Measurements from ENCODE around the gene ARL3.
A peak's percentile ranks its signal among the peaks of the same experiment; 100 is the strongest.

The ARL3 gene

DNA sequence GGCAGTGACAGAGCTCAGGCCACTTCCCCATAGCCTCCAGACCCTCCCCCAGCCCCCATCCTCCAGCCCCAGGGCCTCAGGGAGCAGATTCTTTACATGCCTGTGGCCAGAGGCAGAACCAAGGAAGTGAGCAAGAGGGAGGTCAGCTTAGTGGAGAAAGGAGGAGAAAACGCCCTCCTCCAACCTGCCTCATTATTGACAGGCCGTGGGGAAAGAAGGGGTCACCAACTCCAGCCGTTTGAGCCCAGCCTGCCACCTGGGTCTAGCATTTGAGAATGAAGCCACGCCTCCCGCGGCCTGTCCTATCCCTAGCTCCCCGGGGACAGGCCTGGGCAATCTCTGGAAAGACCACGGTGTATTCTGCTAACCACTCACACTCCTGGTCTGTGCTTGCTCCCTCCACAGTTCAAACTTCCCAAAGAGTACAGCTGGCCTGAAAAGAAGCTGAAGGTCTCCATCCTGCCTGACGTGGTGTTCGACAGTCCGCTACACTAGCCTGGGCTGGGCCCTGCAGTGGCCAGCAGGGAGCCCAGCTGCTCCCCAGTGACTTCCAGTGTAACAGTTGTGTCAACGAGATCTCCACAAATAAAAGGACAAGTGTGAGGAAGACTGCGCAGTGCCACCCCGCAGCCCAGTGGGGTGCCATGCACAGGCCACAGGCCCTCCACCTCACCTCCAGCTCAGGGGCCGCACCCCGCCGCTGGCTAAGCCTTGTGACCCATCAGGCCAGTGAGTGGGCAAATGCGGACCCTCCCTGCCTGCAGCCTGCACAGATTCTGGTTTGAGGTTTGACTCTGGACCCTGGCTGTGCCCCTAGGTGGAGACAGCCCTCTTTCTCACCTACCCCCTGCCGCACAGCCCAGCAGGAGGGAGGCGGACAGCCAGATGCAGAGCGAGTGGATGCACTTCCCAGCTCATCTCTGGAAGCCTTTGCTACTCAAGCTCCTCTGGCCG is 84.3 kb downstream of the ARL3 start:
- peak; percentile 90 for DNase-seq (ENCODE audit: low read depth)
- no peak overlapping the region for H3K4me3 ChIP-seq (replicated peaks; ENCODE audit: low read depth, low read length)
- TF ChIP-seq, protein P1, sequence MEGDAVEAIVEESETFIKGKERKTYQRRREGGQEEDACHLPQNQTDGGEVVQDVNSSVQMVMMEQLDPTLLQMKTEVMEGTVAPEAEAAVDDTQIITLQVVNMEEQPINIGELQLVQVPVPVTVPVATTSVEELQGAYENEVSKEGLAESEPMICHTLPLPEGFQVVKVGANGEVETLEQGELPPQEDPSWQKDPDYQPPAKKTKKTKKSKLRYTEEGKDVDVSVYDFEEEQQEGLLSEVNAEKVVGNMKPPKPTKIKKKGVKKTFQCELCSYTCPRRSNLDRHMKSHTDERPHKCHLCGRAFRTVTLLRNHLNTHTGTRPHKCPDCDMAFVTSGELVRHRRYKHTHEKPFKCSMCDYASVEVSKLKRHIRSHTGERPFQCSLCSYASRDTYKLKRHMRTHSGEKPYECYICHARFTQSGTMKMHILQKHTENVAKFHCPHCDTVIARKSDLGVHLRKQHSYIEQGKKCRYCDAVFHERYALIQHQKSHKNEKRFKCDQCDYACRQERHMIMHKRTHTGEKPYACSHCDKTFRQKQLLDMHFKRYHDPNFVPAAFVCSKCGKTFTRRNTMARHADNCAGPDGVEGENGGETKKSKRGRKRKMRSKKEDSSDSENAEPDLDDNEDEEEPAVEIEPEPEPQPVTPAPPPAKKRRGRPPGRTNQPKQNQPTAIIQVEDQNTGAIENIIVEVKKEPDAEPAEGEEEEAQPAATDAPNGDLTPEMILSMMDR (IDR thresholded peaks at IDR 0.05; ENCODE audit: low read length, missing control alignments) = no peak

DNA sequence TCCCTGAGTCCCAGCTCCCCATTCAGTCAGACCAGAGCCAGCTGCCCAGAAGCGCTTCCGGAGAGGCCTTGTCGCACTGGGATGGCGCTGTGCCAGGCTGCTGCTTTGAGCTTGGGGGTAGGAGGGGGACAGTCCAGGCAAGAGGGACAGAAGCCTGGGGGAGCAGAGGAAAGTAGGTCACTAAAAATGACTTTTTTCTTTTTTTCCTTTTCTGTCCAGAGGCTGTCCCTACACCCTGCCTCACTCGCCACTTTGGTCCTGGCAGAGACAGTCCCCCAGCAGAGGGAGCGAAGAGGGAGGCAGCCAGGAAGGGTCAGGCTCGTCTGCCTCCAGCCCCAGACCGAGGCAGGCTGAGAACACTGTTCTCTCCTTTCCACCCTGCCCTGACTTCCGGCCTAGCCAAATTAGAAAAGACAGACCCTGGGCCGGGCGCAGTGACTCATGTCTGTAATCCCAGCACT is 85.7 kb downstream of the ARL3 start:
- no peak overlapping the region for H3K4me3 ChIP-seq (replicated peaks; ENCODE audit: low read depth, low read length)
- no peak for DNase-seq (ENCODE audit: low read depth)
- TF ChIP-seq, protein P1 (IDR thresholded peaks at IDR 0.05; ENCODE audit: low read length, missing control alignments) = peak; percentile 10

DNA sequence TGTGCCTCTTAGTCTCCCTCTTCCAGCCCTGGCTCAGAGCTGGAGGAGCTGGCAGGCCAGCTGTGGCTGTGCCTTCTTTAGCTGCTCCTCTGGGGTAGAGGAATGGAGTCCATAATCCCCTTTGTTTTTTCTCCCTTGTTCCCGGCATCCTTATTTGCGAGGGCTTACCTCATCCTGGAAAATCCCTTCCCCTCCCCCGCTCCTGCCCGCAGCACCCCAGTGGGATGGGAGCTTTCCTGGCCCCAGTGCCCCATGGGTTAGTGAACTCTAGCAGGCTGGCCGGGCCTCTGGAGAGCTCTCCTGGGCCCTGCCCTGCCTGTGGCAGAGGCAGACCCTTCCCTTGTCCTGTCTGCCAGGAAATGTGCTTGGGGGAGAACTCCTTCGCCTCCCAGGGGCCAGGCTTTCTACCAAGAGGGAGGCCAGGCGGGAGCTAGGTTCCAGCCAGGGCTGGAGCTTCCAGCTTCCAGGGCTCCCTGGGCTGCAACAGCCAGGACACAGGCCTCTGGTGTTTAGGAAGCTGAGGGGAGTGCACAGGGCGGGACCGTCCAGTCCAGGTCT is 86.4 kb downstream of the ARL3 start:
- H3K4me3 ChIP-seq (replicated peaks; ENCODE audit: low read depth, low read length) = no peak overlapping the region
- DNase-seq (ENCODE audit: low read depth) = peak; percentile 88
- TF ChIP-seq, protein P1 (IDR thresholded peaks at IDR 0.05; ENCODE audit: low read length, missing control alignments) = no peak

DNA sequence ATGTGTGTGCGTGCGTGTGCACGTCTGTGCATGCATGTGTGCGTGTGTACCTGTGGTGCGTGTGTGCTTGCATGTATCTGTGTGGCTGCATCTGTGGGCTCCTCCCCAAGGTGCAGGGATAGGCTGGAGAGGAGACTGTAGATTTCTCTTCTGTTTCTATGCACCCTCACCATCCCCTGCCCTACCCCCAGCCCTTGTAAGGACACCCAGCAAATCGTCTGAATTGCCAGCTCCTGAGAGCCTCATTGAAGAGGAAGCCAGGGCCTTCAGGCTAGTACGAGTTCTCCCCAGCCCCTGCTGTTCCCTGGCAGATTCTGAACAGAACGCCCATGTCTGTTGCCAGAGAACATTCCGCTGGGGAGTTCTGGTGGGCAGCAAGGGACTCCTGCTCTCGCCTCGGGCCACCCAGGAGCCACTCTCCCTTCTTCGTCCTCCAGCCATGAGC is 86.9 kb downstream of the ARL3 start:
- DNase-seq (ENCODE audit: low read depth) = no peak
- H3K4me3 ChIP-seq (replicated peaks; ENCODE audit: low read depth, low read length) = no peak overlapping the region

DNA sequence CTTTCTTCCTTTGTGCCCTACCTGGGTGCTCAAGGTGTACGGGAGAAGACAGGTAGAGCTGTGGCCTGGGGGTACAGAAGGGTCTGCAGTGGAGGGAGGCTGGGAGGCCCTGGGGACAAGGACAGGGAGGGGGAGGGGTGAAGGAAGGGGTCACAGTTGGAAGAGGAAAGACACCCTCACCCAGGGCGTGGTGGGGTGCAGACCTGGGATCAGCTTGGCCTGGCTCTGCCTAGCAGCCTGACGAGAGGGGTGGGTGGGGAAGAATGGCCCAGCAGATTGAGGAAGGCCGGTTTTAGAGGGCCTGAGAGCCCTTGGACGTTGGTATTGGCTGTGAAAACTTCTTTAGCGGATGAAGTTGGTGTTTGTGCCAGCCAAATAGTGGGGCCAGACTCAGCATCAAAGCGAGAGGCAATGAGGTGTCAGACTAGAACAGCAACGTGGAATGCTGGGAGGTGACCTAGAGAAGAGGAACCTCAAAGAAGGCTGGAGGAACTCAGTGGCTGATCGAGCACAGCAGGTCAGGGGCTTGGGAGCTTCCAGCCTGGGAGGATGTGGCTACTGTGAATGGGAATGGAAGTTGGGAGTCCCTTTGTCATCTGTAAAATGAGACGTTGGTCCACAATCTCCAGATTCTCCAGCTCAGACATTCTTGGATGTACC is 88.0 kb downstream of the ARL3 start:
- DNase-seq (ENCODE audit: low read depth) = no peak
- TF ChIP-seq, protein P1 (IDR thresholded peaks at IDR 0.05; ENCODE audit: low read length, missing control alignments) = no peak
- H3K4me3 ChIP-seq (replicated peaks; ENCODE audit: low read depth, low read length) = no peak overlapping the region

More for the DNA sequence above, 86.9 kb downstream of the ARL3 start:
- TF ChIP-seq, protein P1 (IDR thresholded peaks at IDR 0.05; ENCODE audit: low read length, missing control alignments) = no peak

DNA sequence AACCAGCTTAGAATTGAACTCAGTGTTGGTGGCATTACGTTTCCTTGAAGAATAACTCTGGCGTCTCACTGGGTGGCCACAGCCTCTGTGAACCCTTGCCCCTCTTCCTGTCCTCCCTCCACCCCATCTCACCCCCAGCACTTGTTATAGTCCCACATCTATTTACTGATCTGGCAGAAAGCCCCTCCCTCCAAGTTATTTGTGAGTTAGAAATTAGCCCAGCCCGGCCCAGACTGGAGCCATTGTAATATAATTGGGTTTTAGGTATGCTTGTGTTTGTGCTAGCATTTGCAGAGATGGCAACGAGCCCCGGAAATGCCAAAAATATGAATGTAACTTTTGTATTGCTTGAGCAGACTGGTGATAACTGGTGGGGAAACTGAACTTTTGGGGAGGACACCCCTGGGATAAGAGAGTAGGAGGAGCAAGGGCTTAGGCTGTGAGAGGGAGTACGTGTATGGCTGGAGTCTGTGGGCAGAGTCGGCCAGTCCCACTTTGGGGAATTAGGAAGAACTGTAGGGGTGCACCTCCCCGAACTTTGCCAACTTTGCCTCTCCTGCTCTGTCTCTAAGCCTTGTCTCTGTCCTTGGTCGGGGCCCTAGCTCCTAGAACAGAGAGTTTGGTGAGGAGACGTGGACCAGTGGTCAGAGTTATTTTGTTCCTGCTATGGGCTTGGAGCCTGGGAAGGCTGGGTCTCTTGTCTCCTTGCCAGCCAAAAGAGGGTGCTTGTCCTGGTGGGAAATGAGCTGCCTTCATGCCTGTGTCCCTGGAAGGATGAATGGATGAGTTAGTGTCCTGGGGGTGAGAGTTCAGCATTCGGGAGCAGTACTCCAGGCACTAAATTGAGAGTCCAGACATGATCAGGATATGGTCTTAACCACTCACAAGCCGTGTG is 89.2 kb downstream of the ARL3 start:
- TF ChIP-seq, protein P1 (IDR thresholded peaks at IDR 0.05; ENCODE audit: low read length, missing control alignments) = no peak
- H3K4me3 ChIP-seq (replicated peaks; ENCODE audit: low read depth, low read length) = no peak overlapping the region
- DNase-seq (ENCODE audit: low read depth) = peak; percentile 74

Data from fibroblast of pulmonary artery (primary cell).